Brain pericyte (primary cell): ENCODE measurements around the gene CPHXL2.

Source experiments
- DNase-seq: peaks from one replicate; pipeline ENCODE4 v3.0.0-alpha.2; 2012; ENCODE audit warnings: low read depth, low spot score

Gene CPHXL2

GRCh38 chr16:75644240-75645012, 32.4 kb downstream of the CPHXL2 start:
- DNase-seq: no peak

DNA sequence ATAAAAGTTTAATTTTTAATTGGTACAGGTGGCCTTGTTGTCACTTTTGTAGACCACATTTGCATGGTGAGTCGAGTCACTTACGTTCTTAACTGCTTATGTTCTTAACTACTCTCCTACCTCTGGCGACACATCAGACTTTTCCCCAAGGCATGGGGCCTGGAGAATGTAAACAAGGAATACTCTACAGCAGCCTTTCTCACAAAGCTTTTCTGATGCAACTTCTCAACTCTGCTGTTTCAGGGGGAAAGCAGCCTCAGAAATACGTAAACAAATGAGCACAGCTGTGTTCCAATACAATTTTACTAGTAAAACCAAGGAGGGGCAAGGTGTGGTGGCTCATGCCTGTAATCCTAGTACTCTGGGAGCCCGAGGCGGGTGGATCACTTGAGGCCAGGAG, 36.2 kb downstream of the CPHXL2 start:
- no peak for DNase-seq

- no peak for DNase-seq
Observed at GRCh38 chr16:75635036-75635435, 41.8 kb downstream of the CPHXL2 start.

DNA sequence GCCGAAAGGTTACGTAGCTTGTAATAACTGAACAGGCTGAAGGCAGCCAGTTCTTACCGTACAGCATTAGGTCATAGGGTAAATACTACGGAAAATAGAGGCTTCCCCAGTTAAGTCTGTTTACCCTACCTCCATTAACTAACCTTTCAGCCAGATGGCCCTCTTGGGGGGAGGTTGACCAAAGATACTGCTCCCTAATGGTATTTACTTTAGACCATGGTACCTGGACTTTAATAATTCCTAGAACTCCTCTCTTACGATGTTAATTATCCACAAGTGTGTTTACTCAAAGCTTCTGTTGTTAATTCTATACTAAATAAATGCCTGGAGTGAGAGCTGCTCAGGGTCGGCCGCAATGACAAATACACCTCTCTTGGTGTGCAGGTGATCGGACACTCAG, 44.0 kb downstream of the CPHXL2 start:
- DNase-seq: no peak

DNA sequence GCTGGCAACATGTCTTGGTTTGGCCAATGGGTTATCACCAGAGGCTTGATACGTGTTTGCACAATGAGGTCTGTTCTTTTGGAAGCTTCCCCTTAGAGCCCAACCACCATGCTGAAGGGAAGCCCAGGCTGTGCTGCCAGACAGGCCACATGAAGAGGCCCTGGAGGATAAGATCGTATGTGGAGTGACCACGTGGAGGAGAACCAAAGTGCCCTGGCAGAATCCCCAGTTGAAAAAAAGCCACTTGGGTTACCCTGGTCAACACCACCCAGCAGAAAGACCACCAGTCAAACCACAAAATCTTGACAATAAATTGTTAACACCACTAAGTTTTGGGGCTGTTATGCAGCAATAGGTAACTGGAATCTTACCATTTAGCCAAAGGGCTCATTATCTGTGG, 46.8 kb downstream of the CPHXL2 start:
- no peak for DNase-seq

GRCh38 chr16:75629132-75629531, 47.7 kb downstream of the CPHXL2 start:
- no peak for DNase-seq

GRCh38 chr16:75628351-75628750, 48.5 kb downstream of the CPHXL2 start:
- DNase-seq: no peak

- no peak for DNase-seq
Observed at GRCh38 chr16:75627851-75628250, 49.0 kb downstream of the CPHXL2 start.

DNA sequence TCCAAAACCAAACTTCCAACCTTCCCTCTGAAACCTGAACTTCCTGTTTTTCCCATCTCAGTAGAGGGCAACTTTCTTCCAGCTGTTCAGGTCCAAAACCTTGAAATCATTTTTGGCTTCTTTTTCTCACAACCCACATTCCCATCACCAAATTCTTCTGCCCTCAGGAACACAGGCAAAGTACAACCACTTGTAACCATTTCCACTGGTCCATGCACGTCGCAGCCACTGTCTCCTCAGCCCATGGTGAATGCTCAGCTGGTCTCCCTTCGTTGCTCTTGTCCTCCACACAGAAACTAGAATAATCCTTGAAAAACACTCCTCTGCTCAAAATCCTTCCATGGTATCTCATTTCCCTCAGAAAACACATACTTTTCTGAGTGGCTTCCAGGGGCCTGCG, 50.0 kb downstream of the CPHXL2 start:
- no peak for DNase-seq

DNA sequence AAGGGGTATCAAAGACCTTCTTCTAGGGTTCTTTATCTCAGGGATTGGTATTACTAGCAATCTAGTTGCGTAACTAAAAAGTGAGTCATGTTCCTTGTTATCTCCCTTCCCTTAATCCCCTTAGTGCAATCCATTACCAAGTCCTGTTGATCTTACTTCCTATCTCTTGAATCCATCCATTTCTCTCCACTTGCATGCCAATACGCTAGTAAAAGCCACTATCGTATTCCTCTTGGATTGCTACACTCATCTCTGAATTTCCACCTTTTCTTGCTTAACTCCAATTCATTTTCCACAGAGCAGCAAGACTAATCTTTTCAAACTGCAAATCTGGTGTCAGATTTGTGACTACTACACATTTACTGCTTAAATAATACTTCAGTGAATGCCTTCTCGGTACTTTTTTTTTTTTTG, 51.9 kb downstream of the CPHXL2 start:
- DNase-seq: no peak

DNA sequence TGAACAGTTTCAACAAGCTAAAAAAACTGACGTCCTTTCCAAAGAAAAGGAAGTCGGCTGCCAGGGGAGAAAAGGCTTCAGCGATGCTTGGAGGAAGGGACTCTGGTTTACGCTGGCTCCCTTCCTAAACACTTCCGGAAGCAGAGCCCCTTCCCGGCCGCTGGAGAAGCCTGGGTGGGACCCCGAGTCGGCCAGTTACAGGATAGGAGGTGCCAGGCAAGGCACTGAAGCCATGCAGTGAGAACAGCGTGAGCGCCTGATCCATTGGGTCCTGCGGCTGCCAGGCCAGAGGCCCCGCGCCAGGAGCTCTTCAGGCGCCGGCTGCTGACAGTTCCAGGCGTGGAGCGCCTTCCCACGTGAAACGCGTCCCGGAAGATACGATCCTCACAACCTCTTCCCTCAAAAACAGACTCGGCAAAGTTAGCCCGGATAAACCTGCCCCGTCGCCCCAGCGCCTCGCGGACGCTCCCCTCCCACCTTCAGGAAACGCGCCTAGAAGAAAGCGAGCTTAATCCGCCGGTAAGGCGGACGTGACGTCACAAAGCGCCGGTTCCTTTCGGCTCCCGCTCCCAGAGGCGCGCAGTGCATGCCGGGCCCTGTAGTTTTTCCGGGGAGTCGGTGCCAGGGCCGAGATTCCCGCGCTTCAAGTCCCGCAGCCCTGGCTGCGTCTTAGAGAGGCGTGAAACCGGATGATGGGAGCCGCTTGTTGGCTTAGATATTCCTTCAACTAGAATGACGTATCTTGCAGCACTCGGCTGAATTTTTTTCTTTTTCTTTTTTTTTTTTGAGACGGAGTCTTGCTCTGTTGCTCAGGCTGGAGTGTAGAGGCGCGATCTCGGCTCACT, 53.8 kb downstream of the CPHXL2 start, which contains the start of gene ADAT1:
TSS of gene ADAT1 (minus strand) at position 521 of the 845 bp plus-strand sequence. CDS start 2,482 bp downstream, outside the sequence.
- peak; percentile 96 for DNase-seq

DNA sequence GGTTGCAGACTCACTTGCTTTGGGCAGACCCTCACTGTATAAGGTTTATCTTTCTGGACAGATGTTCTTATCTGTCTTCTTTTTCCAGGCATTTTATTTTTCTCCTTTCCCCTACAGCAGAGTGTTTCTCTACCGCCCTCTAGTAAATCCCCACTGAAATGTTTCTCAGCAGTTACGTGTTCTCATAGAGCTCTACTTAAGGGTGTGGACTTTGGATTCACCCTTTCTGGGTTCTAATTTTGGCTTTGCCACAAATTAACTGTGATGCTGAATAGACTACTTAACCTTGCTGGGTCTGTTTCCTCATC, 55.7 kb downstream of the CPHXL2 start:
- DNase-seq: no peak

DNA sequence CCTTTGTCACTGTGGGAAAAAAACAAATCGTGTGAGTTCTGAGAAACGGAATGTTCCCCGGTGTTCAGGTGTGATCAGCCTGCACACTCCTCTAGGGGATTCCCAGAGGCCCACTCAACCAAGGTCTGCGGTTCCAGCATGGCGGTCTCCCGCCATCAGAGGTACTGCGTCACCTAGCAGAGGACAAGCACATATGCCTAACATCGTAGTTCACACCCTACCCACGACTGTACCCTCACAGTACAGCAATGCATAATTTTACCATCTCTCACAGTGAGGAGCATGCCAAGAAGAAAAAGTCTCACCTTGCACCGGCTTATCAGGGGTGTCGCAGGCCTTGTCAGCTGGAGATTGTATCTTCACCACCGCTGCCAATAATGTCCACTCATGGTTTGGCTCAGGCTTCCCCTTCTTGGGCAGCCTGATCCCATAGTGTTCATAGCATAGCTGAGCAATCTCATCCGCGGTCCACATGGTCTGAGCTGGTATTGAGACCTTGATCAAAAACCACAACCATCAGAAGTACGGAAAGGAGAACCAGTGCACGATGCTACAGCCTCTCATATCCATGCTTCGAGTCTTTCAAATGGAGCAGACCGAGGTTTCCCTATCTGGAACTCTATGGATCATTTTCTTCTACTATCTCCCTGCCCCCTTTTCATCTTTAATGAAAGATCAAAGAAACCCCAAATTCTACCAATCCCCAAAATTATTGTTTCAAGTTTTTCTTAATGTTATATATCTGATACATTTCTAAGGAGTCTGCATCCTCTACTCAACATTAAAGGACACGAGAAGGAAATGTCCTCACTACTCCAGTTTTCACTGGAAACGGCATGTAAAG, 56.3 kb downstream of the CPHXL2 start:
- DNase-seq: no peak

DNA sequence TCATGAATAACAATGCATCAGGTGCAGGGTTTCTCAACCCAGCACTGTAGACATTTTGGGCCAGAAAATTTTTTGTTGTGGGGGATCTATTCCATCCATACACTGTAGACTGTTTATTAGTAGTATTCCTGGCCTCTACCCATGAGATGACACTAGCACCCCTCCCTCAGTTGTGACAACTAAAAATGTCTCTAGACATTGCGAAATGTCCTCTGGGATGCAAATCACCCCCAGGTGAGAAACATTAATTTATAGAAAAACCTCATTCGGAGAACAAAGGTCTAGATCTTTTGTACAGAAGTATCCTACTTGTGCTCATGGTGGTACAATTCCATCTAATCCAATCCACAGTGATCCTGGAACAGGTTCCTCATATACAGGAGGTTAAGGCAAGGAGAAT, 58.0 kb downstream of the CPHXL2 start:
- DNase-seq: no peak

GRCh38 chr16:75617121-75617520, 59.7 kb downstream of the CPHXL2 start:
- no peak for DNase-seq

DNA sequence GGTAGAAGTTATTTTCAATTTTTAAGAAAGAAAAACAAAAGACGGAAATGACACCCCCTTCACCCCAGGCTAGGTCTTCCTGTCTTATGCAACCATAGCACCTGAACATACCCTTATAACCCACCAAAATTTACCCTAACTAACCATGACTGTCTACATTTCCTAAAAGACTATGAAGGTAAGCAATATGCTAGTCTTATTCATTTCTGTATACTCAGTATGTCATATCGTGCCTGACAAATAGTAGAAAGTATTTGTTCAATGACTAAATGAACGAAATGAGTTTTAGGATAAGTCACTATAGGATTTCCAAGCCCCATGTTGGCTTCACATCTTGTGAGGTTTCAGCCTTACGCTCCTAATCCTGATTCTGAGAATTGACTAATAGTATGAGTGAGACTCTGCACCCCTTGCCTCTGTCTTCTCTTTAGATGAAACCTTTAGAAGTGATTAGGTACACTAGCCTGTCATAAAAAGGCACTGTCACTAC, 60.2 kb downstream of the CPHXL2 start:
- no peak for DNase-seq

GRCh38 chr16:75615619-75616018, 61.2 kb downstream of the CPHXL2 start:
- no peak for DNase-seq

DNA sequence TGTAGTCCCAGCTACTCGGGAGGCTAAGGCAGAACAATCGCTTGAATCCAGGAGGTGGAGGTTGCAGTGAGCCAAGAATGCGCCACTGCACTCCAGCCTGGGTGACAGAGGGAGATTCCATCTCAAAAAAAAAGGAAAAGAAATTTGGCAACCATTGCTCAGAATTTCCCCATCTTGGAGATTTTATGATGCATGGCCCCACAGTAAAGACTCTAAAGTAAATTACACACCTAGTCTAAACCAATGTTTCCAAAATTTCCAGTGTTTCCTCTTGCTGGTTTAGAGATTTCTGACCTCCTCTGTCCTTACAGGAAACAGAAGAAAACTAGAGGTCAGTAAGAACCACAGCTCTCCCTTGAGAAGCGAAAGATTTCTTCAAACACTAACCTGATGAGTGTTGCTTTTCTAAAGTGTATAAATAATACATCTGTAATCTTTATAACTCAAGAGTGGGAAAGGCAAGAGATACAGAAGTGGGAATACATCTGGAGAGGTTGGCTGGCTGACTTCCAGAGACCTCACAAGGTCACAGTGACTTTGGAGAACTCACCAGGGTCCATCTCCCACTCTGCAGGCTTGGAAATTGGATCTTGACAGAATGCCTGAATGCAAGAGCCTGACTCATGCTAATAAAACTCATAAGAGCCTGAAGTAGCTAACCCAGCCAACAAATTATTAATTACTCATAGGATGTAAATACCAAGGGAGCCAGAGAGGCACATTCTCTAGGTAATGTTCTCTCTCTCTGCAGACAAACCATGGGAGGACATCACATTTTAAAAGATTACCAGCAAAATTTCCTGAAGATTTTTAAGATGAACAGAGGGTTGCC, 62.5 kb downstream of the CPHXL2 start:
- no peak for DNase-seq
